Measurements from ENCODE around the gene DPH2. TPM values are rescaled to one million over a fixed set of nuclear protein-coding genes. Genes with fewer than 3 reads are reported as not detected.

Gene DPH2
- total and polyA plus RNA-seq, 5 donors, result 10.7 to 19.0 (median 14.3) TPM

GRCh38 chr1:44021156-44021555, 51.3 kb downstream of the DPH2 start:
- Histone ChIP-seq H3K9me3 (ENCODE audit: control insufficient read depth, low read length) (no peaks in the 10 kb centered on the region), H3K27me3 (ENCODE audit: control insufficient read depth, insufficient read depth) (no peaks in the 10 kb centered on the region), H3K27ac (ENCODE audit: low read length) (no peak overlapping the region), H3K4me1 (ENCODE audit: control insufficient read depth, insufficient read depth, low read length) (no peaks in the 10 kb centered on the region), H3K4me3 (ENCODE audit: low read length) (no peak overlapping the region)
- WGBS, result 90% methylated on average over 8 of the region's 8 CpGs
- ATAC-seq (no peak), DNase-seq (no peak)
- intact Hi-C loops (cut with DNase I), result no loop called here

GRCh38 chr1:44021581-44022321, 51.9 kb downstream of the DPH2 start:
- DNase-seq (no peak), ATAC-seq (peak in 1 of 2 donors; percentile 29)
- Histone ChIP-seq H3K27ac (ENCODE audit: low read length) (no peak overlapping the region), H3K4me3 (ENCODE audit: low read length) (no peak overlapping the region), H3K4me1 (ENCODE audit: control insufficient read depth, insufficient read depth, low read length) (no peaks in the 10 kb centered on the region), H3K9me3 (ENCODE audit: control insufficient read depth, low read length) (no peaks in the 10 kb centered on the region), H3K27me3 (ENCODE audit: control insufficient read depth, insufficient read depth) (no peaks in the 10 kb centered on the region)
- intact Hi-C loops (cut with DNase I), result no loop called here
- 76% methylated on average over 10 of the region's 10 CpGs for WGBS

Other genes starting within 250 kb of the DPH2 start
- gene ARTN, start 36.2 kb upstream of the DPH2 start, total RNA-seq, result 1 to 10 TPM in 1 of 4 donors, under 1 TPM in 3; 0.40 to 1.3 (median 0.52) TPM
- 0.34 TPM for gene ARTN, start 36.2 kb upstream of the DPH2 start, polyA plus RNA-seq
- gene IPO13, start 23.1 kb upstream of the DPH2 start, total RNA-seq, result 10 to 100 TPM; 25.5 to 31.2 (median 29.2) TPM
- gene IPO13, start 23.1 kb upstream of the DPH2 start, polyA plus RNA-seq, result 18.6 TPM
- 100 to 1,000 TPM in 2 of 4 donors, 10 to 100 TPM in 2; 76.9 to 118 (median 99.2) TPM for gene ATP6V0B, start 5.0 kb downstream of the DPH2 start, total RNA-seq
- gene ATP6V0B, start 5.0 kb downstream of the DPH2 start, polyA plus RNA-seq, result 111 TPM
- 10 to 100 TPM; 30.5 to 39.1 (median 34.5) TPM for gene B4GALT2, start 9.2 kb downstream of the DPH2 start, total RNA-seq
- gene B4GALT2, start 9.2 kb downstream of the DPH2 start, polyA plus RNA-seq, result 29.3 TPM
- 1 to 10 TPM; 1.2 to 2.5 (median 1.9) TPM for gene CCDC24, start 21.6 kb downstream of the DPH2 start, total RNA-seq
- 2.8 TPM for gene CCDC24, start 21.6 kb downstream of the DPH2 start, polyA plus RNA-seq
- gene SLC6A9, start 61.5 kb downstream of the DPH2 start, total RNA-seq, result 1 to 10 TPM in 3 of 4 donors, under 1 TPM in 1; 0.95 to 1.6 (median 1.3) TPM
- 1.0 TPM for gene SLC6A9, start 61.5 kb downstream of the DPH2 start, polyA plus RNA-seq
- gene KLF17, start 148.8 kb downstream of the DPH2 start, total RNA-seq, result not detected
- gene KLF17, start 148.8 kb downstream of the DPH2 start, polyA plus RNA-seq, result not detected
- gene KLF18, start 171.6 kb downstream of the DPH2 start, total RNA-seq, result not detected
- gene KLF18, start 171.6 kb downstream of the DPH2 start, polyA plus RNA-seq, result not detected
- 10 to 100 TPM; 26.2 to 35.9 (median 32.6) TPM for gene DMAP1, start 243.5 kb downstream of the DPH2 start, total RNA-seq
- 26.7 TPM for gene DMAP1, start 243.5 kb downstream of the DPH2 start, polyA plus RNA-seq